Upper lobe of left lung (tissue), 6 donors: Measurements from ENCODE around the gene GNA14. TPM values are rescaled to one million over a fixed set of nuclear protein-coding genes. Genes with fewer than 3 reads are reported as not detected.
"Not testable (repeated sequence)": the region's sequence is repeated elsewhere in the genome, so short reads cannot be mapped to it uniquely, and the experiment has no call there.

Experiments used
- ATAC-seq, 2 donors: fragments of 200-7000 bp; cut with Tn5 transposase; one replicate each; pipeline ENCODE4 v1.9.1; 2022; ENCODE audit warnings: mild to moderate bottlenecking in 2 of 2, moderate library complexity in 2 of 2; ENCODE audit not compliant: low FRiP score in 2 of 2
- DNase-seq, 2 donors: peaks; one replicate each; pipeline ENCODE4 v3.0.0-alpha.2; 2019 to 2020
- H3K27ac ChIP-seq, 4 donors: fragments of 200-600 bp; sonication (generic); one replicate each; pipeline ENCODE4 v1.5.1; 2016 to 2019
- H3K27me3 ChIP-seq, 4 donors: fragments of 200-600 bp; sonication (generic); one replicate each; pipeline ENCODE4 v1.5.1; 2017 to 2019
- H3K36me3 ChIP-seq, 4 donors: fragments of 200-600 bp; sonication (generic); one replicate each; pipeline ENCODE4 v1.5.1; 2016 to 2019
- H3K4me1 ChIP-seq, 4 donors: fragments of 200-600 bp; sonication (generic); one replicate each; pipeline ENCODE4 v1.5.1; 2018 to 2019
- H3K4me3 ChIP-seq, 4 donors: fragments of 200-600 bp; sonication (generic); one replicate each; pipeline ENCODE4 v1.5.1; 2017 to 2019; ENCODE audit warnings: mild to moderate bottlenecking in 2 of 4, moderate library complexity in 1 of 4
- H3K9me3 ChIP-seq, 4 donors: fragments of 200-600 bp; sonication (generic); one replicate each; pipeline ENCODE4 v1.5.1; 2018 to 2019
- CTCF ChIP-seq, 6 experiments: fragments of 450-650 bp in 4 of 6; fragments of 200-600 bp in 2 of 6; sonication (generic) in 2 of 6; IDR thresholded peaks; one replicate each; pipeline ENCODE4 v1.5.1; 2016 to 2019; ENCODE audit warnings: antibody characterized with exemption in 6 of 6
- EP300 ChIP-seq, 4 donors: sonication (generic); formaldehyde crosslinking; IDR thresholded peaks; one replicate each; pipeline ENCODE4 v1.5.1; 2017; ENCODE audit warnings: antibody characterized with exemption in 4 of 4, control low read depth in 2 of 4
- POLR2A ChIP-seq, 4 donors: fragments of 450-650 bp; IDR thresholded peaks; one replicate each; pipeline ENCODE4 v1.5.1; 2016 to 2017; ENCODE audit warnings: antibody characterized with exemption in 4 of 4, mild to moderate bottlenecking in 2 of 4
- POLR2AphosphoS5 ChIP-seq, 2 donors: sonication (generic); formaldehyde crosslinking; IDR thresholded peaks; one replicate each; pipeline ENCODE4 v1.5.1; 2017; ENCODE audit warnings: antibody characterized with exemption in 2 of 2
- WGBS, 2 donors: methylation state at CpG; one replicate each; pipeline ENCODE4 v1.1.5; 2017 to 2018; 5-methylcytosine and 5-hydroxymethylcytosine counted together
- total RNA-seq, 6 donors: library from RNA; depleted of rRNA in 4 of 6; stranded (reverse); fragments of >200 nt in 4 of 6; gene quantifications; one replicate each; pipeline versions ENCODE4 v1.1.0 to v1.2.1, GENCODE V29; 2016 to 2021
- donor health status: DM: no; HTN: no; CAD: no; lungs with moderate emphysema.
- donor health status: DM: no; HTN: yes; CAD: no; lungs with severe emphysema.

Gene GNA14
- total RNA-seq, 6 donors from 2014 or later: 6.0 to 28.3 (median 14.9) TPM

- H3K4me1 ChIP-seq: peaks cover 9 to 44% (median 27%) of the 10 kb centered on the region in 4 donors
- DNase-seq (no peak), ATAC-seq (no peak)
- no peak overlapping the region for H3K4me3 ChIP-seq
- no peaks in the 10 kb centered on the region for H3K9me3 ChIP-seq
- TF ChIP-seq CTCF (IDR thresholded peaks at IDR 0.05) (no peak), POLR2A (IDR thresholded peaks at IDR 0.05) (no peak), EP300 (IDR thresholded peaks at IDR 0.05) (no peak), POLR2AphosphoS5 (IDR thresholded peaks at IDR 0.05) (no peak)
- no peaks in the 10 kb centered on the region for H3K27me3 ChIP-seq
- H3K27ac ChIP-seq: no peak overlapping the region
- 92 to 93% methylated on average over 12 of the region's 12 CpGs for WGBS, 2 donors
- no peaks in the 10 kb centered on the region for H3K36me3 ChIP-seq
These were observed 61.5 kb downstream of the GNA14 start for GRCh38 chr9:77586591-77586990.

- H3K36me3 ChIP-seq: no peaks in the 10 kb centered on the region
- H3K4me3 ChIP-seq: no peak overlapping the region
- 72 to 77% methylated on average over 2 of the region's 2 CpGs for WGBS, 2 donors
- peaks cover 9 to 44% (median 27%) of the 10 kb centered on the region in 4 donors for H3K4me1 ChIP-seq
- no peak for ATAC-seq
- no peaks in the 10 kb centered on the region for H3K9me3 ChIP-seq
- H3K27ac ChIP-seq: no peak overlapping the region
- no peaks in the 10 kb centered on the region for H3K27me3 ChIP-seq
- TF ChIP-seq EP300 (IDR thresholded peaks at IDR 0.05): no peak
- no peak for TF ChIP-seq POLR2A (IDR thresholded peaks at IDR 0.05)
- no peak for TF ChIP-seq POLR2AphosphoS5 (IDR thresholded peaks at IDR 0.05)
- no peak for TF ChIP-seq CTCF (IDR thresholded peaks at IDR 0.05)
- DNase-seq: no peak
These were observed 62.8 kb downstream of the GNA14 start for GRCh38 chr9:77585335-77585786.

GRCh38 chr9:77584927-77585326 is 63.2 kb downstream of the GNA14 start:
- not testable (repeated sequence) for H3K27me3 ChIP-seq, H3K9me3 ChIP-seq, DNase-seq, H3K27ac ChIP-seq, H3K36me3 ChIP-seq, ATAC-seq, H3K4me3 ChIP-seq
- peaks cover 9 to 42% (median 26%) of the 10 kb centered on the region in 4 donors for H3K4me1 ChIP-seq
- 93 to 97% methylated on average over 4 of the region's 4 CpGs for WGBS, 2 donors

- ATAC-seq (no peak), DNase-seq (no peak)
- Histone ChIP-seq H3K36me3 (no peaks in the 10 kb centered on the region), H3K4me1 (peaks cover 2 to 24% (median 17%) of the 10 kb centered on the region in 4 donors), H3K27me3 (no peaks in the 10 kb centered on the region), H3K9me3 (no peaks in the 10 kb centered on the region), H3K4me3 (no peak overlapping the region), H3K27ac (peak overlapping the region in 1 of 4 donors; percentile 5)
- TF ChIP-seq POLR2AphosphoS5 (IDR thresholded peaks at IDR 0.05) (no peak), EP300 (IDR thresholded peaks at IDR 0.05) (no peak), POLR2A (IDR thresholded peaks at IDR 0.05) (no peak), CTCF (IDR thresholded peaks at IDR 0.05) (no peak)
- WGBS, 2 donors: 48 to 53% methylated on average over 5 of the region's 5 CpGs
These were observed 65.1 kb downstream of the GNA14 start for GRCh38 chr9:77582961-77583576.

GRCh38 chr9:77582525-77582924 is 65.6 kb downstream of the GNA14 start:
- 65 to 66% methylated on average over 3 of the region's 3 CpGs for WGBS, 2 donors
- no peaks in the 10 kb centered on the region for H3K27me3 ChIP-seq
- no peak overlapping the region for H3K4me3 ChIP-seq

More at GRCh38 chr9:77582525-77582924, 65.6 kb downstream of the GNA14 start:
- DNase-seq (no peak), ATAC-seq (no peak)
- H3K27ac ChIP-seq: no peak overlapping the region
- TF ChIP-seq POLR2A (IDR thresholded peaks at IDR 0.05) (no peak), CTCF (IDR thresholded peaks at IDR 0.05) (no peak), EP300 (IDR thresholded peaks at IDR 0.05) (no peak), POLR2AphosphoS5 (IDR thresholded peaks at IDR 0.05) (no peak)
- H3K36me3 ChIP-seq: no peaks in the 10 kb centered on the region
- no peaks in the 10 kb centered on the region for H3K9me3 ChIP-seq
- peaks cover 0 to 20% (median 13%) of the 10 kb centered on the region in 4 donors for H3K4me1 ChIP-seq
